ENCODE results near the gene PIK3R6.
A peak's percentile ranks its signal among the peaks of the same experiment; 100 is the strongest.

PIK3R6 gene

DNA sequence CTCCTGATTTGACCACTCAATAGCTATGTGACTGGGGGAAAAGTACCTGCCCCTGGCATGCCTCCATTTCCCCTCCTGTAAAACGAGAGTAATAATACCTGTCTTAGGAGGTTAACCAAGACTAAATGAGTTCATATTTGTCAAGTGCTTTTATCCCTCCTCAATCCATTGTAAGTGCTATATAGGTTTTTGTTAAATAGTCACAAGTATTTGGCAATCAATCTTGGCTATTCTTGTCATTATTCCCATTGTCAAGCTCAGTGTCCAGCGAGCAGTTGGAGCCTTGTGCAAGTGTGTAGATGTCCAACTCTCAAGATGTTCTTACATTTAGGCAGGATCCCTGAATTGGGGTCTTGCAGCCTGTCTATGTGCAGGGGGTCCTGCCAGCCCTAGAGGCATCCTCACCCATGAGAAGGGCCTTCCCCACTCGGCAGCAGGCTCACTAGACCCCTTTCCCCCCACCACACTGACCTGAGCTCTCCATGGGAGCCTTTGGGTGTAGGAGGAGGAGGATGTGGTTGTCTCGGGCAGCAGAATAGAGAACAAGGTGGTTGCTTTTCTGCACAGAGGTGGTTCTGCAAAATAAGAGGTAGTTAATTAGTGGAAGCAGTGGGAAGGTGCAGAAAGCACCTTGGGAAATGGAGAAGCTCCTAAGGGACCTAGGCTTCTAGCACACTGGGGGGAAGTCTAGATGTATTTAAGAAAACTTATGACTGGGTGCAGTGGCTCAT, 18.0 kb downstream of the PIK3R6 start:
- DNase-seq, result no peak

DNA sequence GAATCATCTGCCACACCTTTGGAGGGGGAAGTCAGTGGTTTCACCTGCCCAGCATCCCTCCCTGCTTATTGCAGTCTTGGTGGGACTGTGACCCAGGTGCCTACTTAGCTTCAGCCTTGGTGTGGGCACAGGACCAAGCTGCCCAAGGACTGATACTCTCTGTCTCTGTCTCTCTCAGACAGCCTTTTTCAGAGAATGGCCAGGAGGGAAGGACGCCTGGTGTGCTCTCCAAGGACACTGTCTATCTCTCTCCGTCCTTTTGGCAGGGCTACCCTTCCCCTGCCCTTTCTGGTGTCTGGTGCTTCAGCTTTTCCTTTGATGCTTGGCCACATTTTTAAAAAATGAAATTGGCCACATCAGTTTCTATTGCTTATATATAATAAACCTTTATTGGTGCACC, 19.6 kb downstream of the PIK3R6 start:
- no peak for DNase-seq

DNA sequence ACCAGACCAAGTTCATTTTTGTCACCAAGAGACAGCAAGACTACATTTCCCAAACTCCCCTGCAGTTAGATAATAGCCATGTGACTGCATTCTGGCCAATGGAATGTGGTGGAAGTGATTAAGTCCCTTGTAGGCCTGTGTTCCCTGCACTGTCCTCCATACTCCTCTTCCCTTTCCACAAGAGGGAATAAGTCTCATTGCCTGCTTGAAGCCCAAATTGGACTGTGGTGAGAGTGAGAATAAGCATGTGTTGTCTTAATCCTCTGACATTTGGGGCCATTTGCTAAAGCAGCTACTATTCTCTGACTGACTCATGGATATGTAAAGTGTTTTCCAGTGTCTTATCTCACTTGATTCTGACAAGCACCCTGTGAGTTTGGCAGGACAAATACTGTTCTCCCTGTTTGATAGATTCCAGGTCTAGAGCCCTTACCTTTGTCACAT, 20.7 kb downstream of the PIK3R6 start:
- DNase-seq, result no peak

DNA sequence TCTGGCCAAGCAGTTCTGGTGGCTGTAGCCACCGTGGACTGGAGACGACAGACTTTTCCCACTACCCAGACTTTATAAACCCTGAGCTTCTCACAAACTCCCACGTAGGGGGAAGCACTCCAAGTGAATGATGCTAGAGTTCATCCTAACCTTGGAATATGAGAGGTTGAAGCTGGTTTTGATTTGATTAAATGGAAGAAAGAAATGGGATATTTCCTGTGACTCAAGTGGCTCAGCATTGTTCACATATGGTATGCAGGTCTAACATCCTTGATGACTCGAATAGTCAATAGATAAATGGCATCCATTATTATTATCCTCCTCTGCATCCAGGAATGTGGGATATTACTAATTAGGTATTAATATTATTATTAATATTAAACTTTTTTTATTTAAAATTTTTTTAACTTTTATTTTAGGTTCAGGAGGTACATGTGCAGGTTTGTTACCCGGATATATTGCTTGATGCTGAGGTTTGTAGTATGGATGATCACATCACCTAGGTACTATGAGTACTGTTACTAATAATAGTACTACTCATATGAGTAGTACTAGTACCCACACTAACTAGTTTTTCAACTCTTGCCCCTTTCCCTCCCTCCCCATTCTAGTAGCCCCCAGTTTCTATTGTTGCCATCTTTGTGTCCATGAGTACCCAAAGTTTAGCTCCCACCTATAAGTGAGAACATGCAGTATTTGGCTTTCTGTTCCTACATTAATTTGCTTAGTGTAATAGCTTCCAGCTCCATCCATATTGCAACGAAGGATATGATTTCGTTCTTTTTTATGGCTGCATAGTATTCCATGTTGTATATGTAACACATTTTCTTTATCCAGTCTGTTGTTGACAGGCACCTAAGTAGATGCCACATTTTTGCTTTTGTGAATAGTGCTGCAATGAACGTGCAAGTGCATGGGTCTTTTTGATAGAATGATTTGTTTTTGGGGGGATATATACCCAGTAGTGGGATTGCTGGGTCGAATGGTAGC, 22.9 kb downstream of the PIK3R6 start:
- no peak for DNase-seq

DNA sequence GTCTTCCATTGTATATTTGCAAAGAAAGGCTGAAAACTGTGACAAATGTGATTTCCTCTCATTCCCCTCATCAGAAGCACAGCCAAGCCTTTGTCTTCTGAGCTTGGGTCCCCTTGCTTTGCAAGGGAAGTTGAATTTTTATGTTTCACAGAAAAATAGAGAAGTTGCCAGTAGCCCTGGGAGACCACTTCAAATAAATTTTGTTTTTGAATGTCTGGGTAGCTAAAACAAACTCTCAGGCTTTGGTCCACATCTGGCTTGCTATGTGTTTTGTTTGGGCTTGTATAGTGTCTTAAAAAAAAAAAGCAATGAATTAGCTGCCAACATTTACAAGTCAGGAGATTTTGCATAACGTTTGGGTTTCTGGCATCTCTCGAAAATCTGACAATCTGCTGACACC, 24.1 kb downstream of the PIK3R6 start:
- DNase-seq, result no peak

DNA sequence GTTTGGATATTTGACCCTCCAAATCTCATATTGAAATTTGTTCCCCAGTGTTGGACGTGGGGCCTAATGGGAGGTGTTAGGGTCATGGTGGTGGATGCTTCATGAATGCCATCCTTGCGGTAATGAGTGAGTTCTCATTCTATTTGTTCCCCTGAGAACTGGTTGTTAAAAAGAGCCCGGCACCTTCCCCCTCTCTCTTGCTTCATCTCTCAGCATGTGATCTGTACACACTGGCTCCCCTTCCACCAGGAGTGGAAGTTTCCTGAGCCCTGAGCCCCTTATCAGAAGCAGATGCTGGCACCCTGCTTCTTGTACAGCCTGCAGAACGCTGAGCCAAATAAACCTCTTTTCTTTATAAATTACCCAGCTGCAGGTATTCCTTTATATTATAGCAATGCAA, 25.6 kb downstream of the PIK3R6 start:
- no peak for DNase-seq

DNA sequence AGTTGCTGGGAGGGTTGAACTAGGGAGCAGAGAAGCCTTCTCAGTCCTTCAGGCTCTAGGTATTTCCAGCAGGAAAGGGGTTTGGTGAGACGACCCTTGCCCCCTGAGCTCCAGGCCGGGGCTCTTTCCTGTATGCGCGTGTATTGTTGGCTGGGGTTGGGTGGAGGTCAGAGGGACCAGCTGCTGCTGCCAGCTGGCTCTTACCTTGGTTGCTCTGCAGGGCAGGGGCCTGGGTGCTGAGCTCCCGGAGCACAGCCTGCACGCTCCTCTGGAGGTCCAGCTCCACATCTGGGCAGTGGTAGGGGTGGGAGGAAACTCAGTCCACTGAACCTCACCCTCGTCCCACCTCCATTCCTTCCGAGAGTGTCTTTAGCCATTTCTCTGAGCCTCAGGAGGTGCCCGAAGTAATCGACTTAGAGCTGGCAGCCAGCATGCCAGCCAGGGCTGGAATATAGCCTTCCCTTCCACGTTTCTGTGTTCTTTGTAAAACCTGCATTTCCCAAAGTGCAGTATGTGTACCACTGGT, 28.0 kb downstream of the PIK3R6 start:
- DNase-seq, result no peak

DNA sequence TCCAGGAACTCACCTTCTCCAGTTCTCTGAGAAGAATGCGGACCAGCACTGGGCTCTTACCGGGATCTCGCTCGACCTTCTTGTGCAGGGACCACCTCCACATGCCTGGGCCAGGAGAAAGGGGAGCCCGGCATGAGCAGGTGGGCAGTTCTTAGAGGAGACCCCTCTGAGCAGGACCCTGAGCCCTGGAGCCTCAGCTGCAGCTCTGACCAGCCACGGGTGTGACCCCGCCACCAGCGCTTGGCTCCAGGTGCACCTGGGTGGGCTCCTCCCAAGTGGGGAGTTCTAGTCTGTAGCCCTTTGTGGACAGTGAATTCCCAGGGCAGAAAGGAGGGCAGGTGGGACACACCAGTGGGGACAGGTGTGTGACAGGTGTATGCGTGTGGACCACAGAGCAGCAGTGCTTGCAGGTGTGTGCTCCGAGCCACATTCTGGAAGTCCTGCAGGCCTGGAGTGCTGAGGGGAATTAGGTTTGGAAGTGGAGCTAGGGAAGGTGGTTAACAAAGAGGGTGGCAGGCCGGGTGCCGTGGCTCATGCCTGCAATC, 28.9 kb downstream of the PIK3R6 start:
- no peak for DNase-seq

DNA sequence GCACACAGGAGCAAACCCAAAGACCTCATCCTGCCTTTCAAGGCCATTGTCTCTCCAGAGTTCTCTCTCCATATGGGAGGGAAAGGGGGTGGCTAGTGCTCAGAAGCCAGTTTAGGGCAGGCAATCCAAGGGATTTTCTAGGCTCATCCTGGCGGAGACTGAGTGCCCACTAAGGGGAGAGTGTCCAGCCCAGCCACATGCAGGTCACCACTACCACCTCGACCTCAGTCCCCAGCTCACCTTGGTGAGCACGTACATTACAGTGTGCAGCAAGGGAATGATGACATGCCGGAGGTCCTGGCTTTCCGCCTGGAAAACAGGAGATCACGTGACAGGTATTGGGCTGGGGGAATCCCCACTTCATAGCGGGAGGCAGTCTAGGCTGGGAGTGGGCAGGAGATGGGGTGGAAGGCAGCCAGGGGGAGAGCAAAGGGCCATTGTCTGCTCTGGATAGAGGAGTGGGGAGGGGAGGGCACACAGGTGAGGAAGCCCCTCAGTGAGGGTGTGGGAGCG, 29.9 kb downstream of the PIK3R6 start:
- DNase-seq, result no peak

DNA sequence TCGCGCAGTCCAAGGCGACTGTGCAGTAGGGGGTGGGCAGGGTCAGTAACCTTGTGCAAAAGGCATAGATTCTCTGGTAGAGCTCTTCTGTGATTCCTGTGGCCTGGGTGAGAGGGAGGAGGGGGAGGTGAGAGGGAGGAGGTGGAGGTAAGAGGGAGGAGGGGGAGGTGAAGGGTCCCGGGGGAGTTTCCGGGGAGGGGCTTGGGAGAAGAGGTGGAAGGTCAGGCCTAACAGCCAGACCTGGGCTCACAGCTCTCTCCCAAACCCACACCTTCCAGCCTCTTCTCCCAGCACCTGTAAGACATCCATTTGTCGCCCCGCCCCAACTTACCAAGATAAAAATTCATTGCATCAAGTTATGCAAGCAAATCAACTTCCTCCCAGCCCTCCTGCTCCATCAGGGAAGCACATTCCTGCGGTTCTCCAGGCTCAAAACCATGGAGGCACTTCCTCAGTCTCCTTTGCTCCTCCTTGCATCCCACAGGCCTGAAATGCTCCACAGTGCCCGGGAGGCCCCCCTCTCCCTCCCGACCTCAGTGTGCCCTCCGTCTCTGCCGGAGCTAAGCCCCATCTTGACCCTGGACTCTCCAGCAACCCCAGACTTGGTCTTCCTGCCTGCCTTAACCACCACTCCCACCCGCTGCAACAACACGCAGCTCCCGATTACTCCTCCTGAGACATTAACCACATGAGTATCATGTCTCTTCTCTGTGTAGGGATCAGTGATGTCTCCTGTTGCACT, 30.5 kb downstream of the PIK3R6 start:
- no peak for DNase-seq

DNA sequence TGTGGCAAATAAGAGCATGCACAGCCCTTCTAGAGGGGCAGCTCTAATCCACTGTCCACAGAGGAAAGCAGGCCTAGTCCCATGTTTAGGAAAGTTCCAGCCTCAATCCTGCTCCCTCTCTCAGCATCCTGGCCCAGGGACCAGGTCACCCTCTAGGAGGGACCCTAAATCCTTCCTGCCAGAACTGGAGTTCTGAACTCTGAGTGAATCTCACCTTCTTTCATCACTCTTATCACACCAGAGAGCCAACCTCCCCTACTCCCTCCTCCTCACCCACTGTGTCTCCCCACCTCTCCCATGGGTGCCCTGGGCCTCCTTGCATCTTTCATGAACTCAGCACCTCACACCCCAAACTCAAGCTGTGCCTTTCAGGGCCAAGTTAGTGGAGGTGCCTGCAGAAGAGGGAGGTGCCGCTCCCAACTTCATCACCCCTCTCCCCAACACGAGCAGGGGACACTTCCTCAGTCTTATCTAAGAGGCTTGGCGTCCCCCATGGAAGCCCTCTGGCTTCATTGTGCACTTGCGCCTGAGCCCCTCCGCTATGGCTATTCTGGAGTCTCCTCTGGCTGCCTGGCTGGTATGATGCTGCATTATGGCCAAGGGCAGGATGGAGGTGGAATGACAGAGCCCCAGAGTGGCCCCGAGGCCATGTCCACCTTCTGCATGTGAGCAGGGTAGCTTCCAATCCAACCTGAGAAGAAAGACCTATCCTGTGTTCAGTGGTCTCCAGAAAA, 31.7 kb downstream of the PIK3R6 start:
- no peak for DNase-seq

DNA sequence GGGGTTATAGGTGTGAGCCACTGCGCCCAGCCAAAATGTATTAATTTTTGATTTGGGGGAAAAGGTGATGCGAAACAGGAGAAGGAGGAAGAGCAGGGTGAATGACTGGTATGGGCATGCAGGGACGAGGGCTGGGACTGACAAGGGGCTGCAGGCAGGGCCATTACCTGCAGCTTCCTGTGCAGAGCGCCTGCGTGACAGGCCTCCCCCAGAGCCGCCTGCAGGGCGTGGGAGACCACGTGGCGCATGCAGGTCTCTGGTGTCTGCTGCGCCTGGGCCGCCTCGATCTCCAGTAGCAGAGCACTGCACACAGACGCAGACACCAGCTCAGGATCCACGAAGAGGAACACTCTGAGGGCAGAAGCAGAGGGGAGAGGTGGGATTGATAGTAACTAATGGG, 32.4 kb downstream of the PIK3R6 start:
- DNase-seq, result no peak

DNA sequence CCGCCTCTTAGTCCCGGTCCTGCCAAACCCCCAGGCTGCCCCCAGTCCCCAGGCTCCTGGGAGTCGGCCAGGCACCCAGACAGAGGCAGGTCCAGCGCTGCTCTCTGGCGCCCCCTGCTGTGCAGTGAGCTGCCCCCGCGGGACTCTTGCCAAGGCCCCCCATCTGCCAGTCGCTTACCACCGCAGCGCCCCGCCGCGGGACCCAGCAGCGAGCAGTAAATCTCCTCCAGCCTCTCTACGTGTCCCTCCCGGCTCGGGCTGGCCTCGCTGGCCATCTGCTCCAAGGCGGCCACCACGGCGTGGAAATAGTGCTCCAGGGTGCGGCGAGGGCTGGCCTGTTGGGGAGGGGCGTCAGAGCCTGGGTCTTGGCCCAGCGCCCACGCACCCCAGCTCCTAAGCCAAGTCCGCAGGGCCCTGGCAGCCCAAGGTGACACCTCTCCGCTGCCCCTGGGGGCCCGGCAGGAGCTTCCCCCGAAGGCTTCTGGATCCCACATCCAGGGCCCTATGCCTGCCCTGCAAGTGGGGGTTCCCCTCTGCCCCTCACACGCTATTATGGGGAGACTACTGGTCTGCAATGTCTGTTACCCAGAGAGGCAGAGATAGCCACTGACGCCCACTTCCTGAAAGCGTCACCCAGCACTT, 34.6 kb downstream of the PIK3R6 start:
- peak; percentile 28 for DNase-seq

DNA sequence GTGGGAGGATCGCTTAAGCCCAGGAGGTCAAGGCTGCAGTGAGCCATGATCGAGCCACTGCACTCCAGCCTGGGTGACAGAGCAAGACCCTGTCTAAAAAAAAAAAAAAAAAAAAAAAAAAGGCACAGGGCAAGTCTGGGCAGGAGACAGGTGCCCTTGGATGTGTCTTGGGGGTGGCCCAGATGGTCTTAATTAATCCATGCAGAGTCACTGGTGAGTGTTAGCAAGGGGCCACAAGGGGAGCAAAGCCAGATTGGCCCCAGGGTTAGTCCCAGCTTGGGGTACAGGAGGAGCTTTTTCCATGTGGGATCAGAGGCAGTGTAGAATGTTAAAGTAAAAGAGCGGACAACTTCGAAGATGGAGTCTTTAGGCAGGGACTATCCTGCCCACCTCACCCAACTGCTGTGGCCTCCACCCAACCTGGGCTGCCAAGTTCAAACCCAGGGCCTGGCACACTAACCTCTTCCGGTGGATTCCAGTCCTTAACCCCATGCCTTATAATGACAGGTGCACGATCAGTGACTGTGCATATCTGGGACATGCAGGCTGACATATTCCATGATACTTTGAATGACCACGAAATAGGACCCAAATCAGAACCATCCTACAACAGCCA, 36.1 kb downstream of the PIK3R6 start:
- no peak for DNase-seq

DNA sequence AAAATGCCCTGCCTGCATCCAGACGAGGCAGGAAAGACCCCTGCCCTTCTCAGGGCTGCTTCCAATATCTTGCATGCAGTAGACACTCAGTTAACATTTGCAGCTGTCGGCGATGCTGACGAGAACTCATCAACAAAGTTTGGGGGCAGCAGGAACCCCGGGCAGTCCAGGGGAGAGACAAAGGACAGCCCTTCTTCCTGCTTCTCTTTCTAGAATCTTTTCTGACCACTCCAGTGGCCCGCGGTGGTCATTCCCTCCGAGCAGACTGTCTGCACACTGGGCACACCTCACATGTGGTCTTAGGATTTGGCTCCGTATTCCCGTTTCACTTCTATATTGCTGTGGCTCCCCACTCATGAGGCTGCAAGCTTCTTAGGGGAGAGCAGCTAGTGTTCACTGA, 37.3 kb downstream of the PIK3R6 start:
- DNase-seq, result no peak

DNA sequence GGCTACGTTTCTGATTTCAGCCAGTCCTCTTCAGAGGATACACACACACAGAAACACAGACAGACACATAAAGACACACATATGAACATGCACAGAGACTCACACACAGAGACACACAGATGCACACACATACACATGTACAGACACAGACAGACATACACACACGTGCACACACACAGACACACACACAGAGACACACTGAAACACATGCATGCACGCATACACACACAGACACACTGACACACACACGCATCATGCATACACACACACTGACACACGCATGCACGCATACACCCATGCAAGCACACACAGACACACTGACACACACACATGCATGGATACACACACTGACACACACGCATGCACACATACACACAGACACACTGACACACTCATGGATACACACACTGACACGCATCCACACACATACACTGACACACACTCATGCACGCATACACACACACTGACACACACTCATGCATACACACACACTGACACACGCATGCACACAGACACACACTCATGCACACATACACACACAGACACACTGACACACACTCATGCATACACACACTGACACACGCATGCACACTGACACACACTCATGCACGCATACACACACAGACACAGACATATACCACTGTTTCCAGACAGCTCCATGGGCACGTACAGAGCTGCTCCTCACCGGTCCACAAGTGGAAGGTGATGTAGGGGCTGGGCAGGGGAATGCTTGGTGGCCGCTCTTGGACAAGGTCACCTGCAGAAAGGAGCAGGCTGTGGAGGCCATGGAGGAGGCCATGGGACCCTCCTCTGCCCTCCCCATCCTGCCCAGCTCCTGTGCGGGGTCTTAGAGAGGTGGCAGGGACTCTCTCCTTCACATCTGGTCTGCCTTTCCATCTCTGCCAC, 38.2 kb downstream of the PIK3R6 start:
- DNase-seq, result no peak

DNA sequence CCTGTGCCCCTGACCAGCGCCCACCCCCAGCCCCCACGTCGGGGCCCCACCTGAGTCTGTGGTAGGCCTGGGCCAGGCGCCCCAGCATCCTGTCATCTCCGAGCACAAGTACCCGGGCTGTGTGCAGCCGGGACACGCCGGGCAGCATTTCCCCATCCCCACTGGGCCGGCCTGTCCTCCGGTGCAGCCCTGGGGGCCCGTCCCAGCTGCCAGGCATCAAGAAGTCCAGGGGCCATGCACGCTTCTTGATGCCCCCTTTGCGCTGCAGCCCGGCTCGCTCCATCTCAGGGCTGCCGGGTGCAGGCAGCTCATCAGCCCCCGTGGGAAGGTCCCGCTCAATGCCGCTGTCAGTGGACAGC, 39.0 kb downstream of the PIK3R6 start:
- no peak for DNase-seq

DNA sequence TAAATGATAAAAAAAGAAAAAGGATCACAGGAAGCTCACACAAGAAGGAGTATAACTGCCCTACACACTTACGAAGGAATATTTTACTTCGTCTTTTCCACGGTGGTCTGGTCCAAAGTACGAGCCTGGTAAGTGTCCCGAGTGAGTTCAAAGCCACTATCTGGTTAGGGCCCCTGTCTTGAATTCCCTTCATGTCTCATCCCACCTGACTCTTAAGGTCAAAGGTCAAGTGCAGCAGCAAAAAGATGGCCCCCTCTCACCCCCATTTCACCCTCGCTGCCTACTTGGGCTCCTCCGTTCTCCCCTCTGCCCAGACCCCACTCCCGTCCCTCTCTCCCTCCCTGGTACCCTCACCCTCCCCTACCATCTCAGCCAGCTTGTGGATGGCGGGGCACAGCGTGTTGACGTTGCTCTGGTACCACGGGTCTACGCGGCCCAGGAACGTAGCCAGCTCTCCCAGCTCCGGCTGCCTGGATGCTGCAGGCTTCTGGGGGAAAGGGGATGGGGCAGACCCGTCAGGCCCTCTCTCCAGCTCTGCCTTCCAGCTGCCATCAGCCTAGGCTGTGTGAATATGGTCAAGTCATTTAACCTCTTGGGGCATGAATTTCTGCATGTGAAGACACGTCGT, 40.6 kb downstream of the PIK3R6 start:
- DNase-seq, result no peak

DNA sequence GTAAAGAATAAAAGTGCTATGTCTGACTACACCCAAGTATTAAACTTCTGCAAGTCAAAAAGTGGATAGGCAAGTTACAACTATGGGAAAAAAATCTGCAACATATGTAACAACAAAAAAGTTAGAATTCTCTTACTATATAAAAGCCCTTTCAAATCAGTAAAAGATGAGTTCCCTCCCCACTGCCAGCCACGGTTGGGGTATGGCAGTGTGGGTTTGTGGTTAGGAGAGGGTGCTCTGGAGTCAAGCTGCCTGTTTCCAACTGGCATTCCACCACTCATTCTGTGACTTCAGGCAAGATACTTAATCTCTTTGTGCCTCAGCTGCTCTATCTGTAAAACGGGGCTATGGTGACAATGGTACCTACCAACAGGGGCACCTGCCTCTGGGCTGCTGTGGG, 41.7 kb downstream of the PIK3R6 start:
- DNase-seq, result no peak

Measured in activated CD8-positive, alpha-beta memory T cell treated with anti-CD3 and anti-CD28 coated beads, Interleukin-2, amount 50 U/mL, for 4 hours (primary cell).